Stimulated activated CD8-positive, alpha-beta memory T cell treated with anti-CD3 and anti-CD28 coated beads, Interleukin-15, amount 100 ng/mL, for 48 hours (primary cell): ENCODE results near the gene ADGRV1.
"Not testable (repeated sequence)": the region's sequence is repeated elsewhere in the genome, so short reads cannot be mapped to it uniquely, and the experiment has no call there.

Experiments used
- DNase-seq, 2 donors: peaks; one replicate each; pipeline ENCODE4 v3.0.0-alpha.2; 2020; ENCODE audit warnings: low read depth in 2 of 2

The ADGRV1 gene

GRCh38 chr5:90810211-90810610 lies 251.6 kb downstream of the ADGRV1 start:
- DNase-seq = no peak

DNA sequence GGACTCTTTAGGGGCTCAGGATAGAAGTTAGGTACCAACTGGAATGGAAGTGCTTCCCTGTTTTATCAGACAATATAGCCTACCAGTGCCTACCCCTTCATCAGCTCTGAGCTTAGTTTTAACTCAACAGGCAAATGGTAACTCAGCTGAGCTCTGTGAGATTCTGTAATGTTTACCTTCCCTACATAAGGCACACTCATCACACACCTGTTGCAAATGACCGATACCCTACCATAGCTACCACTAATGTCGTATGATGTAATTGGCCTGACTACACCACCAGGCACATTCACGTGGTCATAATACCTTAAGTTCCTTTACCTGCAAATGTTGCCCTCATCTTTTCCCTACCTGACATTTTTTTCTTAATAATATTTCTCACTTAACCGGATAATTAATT lies 254.8 kb downstream of the ADGRV1 start:
- DNase-seq = no peak

DNA sequence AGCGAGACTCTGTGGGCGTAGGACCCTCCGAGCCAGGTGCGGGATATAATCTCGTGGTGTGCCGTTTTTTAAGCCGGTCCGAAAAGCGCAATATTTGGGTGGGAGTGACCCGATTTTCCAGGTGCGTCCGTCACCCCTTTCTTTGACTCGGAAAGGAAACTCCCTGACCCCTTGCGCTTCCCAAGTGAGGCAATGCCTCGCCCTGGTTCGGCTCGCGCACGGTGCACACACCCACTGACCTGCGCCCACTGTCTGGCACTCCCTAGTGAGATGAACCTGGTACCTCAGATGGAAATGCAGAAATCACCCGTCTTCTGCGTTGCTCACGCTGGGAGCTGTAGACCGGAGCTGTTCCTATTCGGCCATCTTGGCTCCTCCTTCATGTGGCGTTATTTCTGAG lies 263.5 kb downstream of the ADGRV1 start:
- DNase-seq = not testable (repeated sequence)

DNA sequence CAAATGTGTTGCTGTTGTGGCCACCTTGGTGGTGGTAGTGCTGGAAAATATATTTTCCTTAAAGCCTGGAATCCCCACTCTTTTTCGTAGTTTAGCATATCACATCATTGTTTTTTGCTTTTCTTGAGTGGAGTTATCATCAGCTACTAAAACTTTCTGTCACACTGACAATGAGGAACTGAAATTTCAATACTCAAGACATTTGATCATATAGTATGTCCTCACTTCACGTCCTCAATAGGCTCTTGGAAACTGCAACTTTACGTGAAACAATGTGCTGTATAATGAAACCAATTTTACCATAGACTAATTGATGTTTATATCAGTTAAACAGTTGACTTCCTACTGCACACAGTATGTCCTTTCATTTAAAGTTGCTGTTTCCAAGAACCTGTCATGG lies 265.8 kb downstream of the ADGRV1 start:
- DNase-seq = no peak

DNA sequence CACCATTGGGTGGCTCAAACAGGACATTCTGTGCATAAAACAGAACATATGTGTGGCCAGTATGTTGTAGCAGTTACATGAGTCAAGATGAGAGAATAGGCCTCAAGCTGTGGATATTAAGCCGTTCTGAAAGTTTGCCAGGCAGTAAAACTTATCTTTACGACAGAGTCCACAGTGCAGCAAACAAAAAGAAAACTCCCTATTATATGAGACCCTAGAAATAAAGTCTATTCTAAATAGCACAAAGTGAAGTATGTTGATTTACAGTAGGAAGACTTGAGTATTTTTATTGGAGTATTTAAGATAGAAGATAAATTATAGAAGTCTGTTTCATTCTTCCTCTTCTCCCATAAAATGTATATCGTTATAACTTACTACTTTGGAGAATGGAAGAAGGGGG lies 271.5 kb downstream of the ADGRV1 start:
- DNase-seq = no peak

DNA sequence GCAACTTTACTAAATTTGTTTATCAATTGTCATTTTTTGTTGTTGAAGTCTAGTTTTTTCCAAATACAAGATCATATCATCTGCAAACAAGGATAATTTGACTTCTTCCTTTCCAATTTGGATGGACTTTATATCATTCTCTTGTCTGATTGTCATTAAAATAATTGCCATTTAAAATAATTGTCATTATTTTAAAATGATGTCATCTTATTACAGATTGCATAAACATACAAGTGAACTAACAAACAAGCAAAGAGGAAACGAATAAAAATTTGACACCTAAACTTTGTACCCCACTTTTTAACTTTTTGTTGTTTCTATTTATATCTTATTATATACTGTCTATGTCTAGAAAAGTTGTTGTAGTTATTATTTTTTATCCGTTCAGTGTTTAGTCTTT lies 275.2 kb downstream of the ADGRV1 start:
- DNase-seq = no peak

GRCh38 chr5:90834711-90835110 lies 276.1 kb downstream of the ADGRV1 start:
- DNase-seq = no peak

DNA sequence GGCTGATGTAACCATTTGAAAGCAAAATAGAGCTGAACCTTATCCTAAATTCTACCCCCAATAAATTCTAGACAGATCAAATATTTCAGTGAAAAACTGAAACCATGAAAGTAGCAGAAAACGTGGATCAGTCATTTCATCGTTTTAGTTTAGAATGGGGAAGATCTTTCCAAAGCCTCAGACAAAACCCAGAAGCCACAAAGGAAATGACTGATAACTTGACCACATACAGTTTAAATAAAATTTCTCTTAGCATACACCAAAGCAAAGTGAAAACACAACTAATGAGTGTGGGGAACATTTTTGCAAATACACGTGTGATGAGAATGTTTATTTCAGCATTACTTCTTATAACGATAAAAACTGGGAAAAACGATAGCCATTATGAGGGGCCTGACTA lies 284.8 kb downstream of the ADGRV1 start:
- DNase-seq = no peak

DNA sequence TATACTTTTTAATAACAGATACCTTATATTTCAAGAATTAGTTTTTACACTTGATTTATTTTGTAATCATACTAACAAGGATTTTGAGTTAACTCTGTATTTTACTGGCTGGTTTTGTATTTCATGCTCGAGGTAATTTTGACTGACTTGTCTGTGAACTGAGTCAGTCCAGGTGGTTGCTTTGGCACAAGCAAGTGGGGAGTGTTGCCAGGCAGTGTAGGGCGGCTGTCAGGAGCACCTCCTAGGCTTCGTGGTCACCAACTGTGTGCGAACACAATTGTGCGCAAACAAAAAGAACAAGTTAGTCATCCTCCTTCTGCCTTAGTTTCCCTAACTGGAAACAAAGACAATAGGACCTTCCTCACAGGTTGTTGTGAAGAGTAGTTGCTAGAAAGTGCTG lies 286.3 kb downstream of the ADGRV1 start:
- DNase-seq = no peak

GRCh38 chr5:90845723-90846554 lies 287.3 kb downstream of the ADGRV1 start:
- no peak for DNase-seq

GRCh38 chr5:90847606-90848005 lies 289.0 kb downstream of the ADGRV1 start:
- not testable (repeated sequence) for DNase-seq

DNA sequence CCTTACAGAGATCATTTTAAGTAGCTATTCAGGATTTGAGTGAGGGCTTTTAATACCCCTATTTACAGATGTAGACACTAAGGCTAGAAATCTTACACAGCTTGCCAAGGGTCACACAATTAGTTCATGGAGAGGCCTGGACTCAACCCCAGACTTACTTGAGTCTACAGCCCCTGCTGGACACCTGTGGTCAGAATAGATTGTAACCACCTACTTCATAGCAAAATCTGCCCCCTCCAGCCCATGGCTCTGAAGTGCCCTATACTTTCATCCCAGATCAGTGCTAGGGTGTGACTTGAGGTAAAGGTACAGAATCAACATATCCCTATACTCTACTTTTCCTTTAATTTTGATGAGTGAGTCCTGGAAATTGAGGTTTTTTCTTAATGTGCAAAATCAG lies 291.3 kb downstream of the ADGRV1 start:
- no peak for DNase-seq

GRCh38 chr5:90852531-90852930 lies 293.9 kb downstream of the ADGRV1 start:
- no peak for DNase-seq

DNA sequence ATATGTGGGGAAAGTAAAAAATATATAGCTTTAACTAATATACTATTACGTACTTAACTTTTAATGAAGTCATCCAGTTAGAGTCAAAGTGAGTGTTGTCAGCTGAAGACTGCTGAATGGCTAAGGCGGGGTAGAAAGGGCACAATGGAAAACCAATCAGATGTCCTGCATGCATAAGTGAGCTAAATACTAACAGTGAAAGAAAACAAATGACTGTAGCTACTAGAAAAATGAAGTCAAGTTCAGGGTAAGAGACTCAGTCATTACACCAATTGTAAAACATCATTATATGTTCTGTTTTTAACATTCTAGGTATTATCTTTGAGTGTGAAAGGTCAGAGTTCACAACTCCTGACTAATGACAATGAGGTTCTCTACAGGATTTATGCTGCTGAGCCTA lies 295.2 kb downstream of the ADGRV1 start:
- no peak for DNase-seq

DNA sequence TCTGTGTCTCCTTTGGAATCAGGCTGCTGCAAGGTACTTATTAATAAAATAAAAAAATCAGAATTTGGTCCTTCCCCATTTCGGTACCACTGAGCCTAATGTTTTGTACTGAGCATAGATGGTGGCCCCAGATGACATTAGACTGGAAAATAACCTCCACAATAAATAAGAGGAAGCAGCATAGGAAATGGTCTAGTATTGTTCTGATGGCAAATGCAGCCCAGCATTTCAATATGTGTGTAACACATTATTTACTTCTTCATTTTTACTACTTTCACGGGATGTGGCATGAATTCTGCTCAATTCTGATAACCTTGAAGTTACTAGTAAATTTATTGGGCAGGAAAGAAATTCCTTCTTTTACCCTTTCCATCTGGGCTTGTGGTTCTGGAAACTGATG lies 295.6 kb downstream of the ADGRV1 start:
- DNase-seq = no peak

DNA sequence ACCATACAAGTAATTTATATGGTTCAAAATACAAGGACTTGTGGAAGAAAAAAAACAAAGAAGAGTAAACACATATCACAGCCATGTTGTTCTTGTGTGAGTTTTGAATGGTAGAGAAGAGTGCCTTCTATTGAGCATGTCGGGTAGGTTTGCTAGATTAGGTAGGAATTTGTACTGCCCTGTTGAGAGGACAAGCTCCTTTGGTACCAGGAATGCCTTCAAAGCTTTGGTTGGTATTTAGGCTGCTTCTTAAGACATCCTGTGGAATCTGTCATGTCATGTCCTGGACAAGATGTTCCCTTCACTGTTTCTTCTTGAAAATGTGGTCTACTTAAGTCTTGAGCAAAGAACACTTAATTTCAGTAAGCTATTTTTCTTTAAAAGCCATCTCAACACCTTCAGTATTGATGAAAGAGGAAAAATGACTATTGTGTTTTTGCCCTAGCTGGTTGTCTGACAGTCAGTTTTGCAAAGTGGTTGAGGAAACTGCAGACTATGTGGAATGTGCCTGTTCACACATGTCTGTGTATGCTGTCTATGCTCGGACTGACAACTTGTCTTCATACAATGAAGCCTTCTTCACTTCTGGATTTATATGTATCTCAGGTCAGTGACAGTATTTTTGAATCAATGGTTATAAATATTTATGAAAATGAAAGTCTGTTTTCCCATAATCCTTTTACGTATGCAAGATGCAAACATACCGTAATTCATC lies 296.9 kb downstream of the ADGRV1 start:
- no peak for DNase-seq

DNA sequence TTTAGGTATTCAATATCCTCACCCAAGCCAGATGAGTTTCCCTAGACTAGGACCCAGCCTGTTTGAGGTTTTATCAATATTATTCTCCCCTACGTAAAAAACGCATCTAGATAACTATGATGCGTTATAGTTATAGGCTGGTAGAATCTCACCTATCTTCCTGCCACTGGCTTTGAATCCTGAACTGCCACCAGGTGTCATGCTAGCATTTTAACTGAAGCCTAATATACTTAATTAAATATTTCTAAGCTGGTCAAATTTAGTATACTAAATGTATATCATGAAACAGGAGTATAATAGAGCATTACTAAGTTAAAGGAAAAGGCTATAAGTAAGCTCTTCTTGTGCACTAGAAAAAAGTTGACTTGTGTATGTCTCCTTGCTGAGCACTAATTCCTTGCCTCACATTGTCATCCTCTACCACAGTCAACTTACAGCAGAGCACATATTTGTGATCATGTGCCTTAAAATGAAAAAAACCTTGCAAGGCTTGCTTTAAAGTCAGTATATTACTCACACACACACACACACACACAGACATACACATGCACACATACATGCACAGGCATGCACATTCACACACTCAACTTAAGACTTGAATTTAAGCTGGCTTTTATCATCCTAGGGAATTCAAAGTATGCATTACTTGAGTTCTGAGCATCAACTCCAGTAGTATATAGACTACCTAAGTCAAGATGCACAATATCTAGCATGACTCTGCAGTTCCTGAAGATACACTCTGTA lies 303.4 kb downstream of the ADGRV1 start:
- no peak for DNase-seq

- no peak for DNase-seq
Measured at GRCh38 chr5:90865180-90865579, 306.6 kb downstream of the ADGRV1 start.

DNA sequence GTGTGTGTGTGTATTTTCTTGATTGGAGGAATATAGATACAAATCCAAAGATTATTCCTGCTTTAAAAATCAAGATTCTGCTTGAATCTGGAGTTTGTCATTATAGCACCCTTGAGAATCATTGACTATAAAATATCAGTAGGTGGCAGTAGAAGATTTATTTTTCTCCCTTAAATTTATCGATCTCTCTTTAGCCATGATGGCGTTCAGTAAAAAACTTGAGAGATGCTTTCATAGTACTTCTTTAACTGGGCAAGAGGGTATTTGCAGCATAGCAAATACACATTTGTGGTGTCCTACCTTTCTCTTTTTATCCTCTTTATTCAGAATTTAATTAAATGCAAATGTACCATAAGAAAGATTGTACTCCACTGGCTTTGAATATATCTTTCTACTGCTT lies 307.7 kb downstream of the ADGRV1 start:
- no peak for DNase-seq

- no peak for DNase-seq
Measured at GRCh38 chr5:90866915-90867731, 308.5 kb downstream of the ADGRV1 start.

DNA sequence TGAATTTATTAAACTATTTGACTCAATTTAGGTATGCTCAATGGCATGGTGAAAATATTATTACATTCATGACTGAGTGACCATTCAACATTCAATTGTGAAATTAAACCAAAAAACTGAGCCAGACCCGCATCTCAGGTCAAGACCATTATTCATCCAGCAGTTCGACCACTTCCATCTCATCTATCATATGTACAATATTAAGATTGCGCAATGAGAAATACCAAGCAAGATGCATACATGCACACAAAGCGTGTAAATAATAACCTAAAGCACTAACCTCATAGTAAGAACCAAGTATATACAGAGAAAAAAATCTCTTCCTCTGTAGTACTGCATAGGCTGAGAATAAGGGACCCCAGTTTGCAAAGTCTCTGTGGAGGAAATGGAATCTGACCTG lies 310.2 kb downstream of the ADGRV1 start:
- no peak for DNase-seq
